Glutamatergic neuron (in vitro differentiated cells): ENCODE measurements around the gene FAM53B. TPM values are rescaled to one million over a fixed set of nuclear protein-coding genes. Genes with fewer than 3 reads are reported as not detected.

Experiments
- DNase-seq: peaks from one replicate; pipeline ENCODE4 v3.0.0; 2022
- H3K27ac Mint-ChIP-seq: one replicate; pipeline ENCODE4 v1.8.0; 2020; ENCODE audit warnings: mild to moderate bottlenecking, mixed read lengths, inconsistent platforms; ENCODE audit not compliant: unreplicated experiment
- H3K27me3 Mint-ChIP-seq: one replicate; pipeline ENCODE4 v1.8.0; 2020; ENCODE audit warnings: mild to moderate bottlenecking, moderate library complexity, mixed read lengths, inconsistent platforms; ENCODE audit not compliant: unreplicated experiment
- H3K36me3 Mint-ChIP-seq: one replicate; pipeline ENCODE4 v1.8.0; 2020; ENCODE audit warnings: mild to moderate bottlenecking, mixed read lengths, inconsistent platforms; ENCODE audit not compliant: unreplicated experiment
- H3K4me1 Mint-ChIP-seq: one replicate; pipeline ENCODE4 v1.8.0; 2020; ENCODE audit warnings: mild to moderate bottlenecking, low read depth, mixed read lengths, inconsistent platforms; ENCODE audit not compliant: unreplicated experiment
- H3K4me3 Mint-ChIP-seq: one replicate; pipeline ENCODE4 v1.8.0; 2020; ENCODE audit warnings: mild to moderate bottlenecking, mixed read lengths, inconsistent platforms; ENCODE audit not compliant: unreplicated experiment
- H3K9me3 Mint-ChIP-seq: one replicate; pipeline ENCODE4 v1.8.0; 2020; ENCODE audit warnings: mild to moderate bottlenecking, moderate library complexity, mixed read lengths, inconsistent platforms; ENCODE audit not compliant: unreplicated experiment
- total RNA-seq: library from RNA; stranded (reverse); fragmentation: NEBNext Ultra II Directional; extraction: Animal tissue kit (Norgen Biotek cat#: 25700); gene quantifications from one replicate; pipeline ENCODE4 v1.2.1, GENCODE V29; 2021; ENCODE audit not compliant: unreplicated experiment
- TF ChIP-seq, protein P1 (sequence below): fragments of 200-600 bp; sonication (generic); IDR thresholded peaks from one replicate; pipeline ENCODE4 v1.5.0; 2021; ENCODE audit not compliant: partially characterized antibody, unreplicated experiment

The FAM53B gene
- total RNA-seq, 1 donor from 2014 or later, result 30.5 TPM

DNA sequence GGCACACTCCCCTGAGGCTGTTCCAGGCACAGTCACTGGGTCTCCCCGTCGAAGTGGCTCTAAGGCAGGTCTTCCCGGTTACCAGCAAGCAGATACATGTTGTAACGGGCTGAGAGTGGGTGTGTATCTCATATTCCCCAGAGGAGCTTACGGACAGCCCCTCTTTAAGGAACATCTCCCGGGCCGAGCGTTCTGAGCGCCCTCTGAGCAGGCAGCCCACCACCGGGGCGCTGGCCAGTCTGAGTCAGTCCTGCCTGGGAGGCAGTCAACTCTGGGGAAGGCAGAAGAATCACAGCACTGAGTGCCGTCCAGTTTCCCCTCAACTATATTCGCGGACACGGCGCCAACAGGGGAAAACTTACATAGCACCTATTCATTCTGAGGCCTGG, 165.2 kb downstream of the FAM53B start:
- Mint-ChIP-seq H3K4me1 (peaks cover 2% of the 10 kb centered on the region), H3K9me3 (peaks cover 6% of the 10 kb centered on the region), H3K27ac (peak overlapping the region; percentile 8), H3K36me3 (no peaks in the 10 kb centered on the region), H3K4me3 (no peak overlapping the region), H3K27me3 (peaks cover 4% of the 10 kb centered on the region)
- peak; percentile 12 for DNase-seq
- TF ChIP-seq, protein P1, sequence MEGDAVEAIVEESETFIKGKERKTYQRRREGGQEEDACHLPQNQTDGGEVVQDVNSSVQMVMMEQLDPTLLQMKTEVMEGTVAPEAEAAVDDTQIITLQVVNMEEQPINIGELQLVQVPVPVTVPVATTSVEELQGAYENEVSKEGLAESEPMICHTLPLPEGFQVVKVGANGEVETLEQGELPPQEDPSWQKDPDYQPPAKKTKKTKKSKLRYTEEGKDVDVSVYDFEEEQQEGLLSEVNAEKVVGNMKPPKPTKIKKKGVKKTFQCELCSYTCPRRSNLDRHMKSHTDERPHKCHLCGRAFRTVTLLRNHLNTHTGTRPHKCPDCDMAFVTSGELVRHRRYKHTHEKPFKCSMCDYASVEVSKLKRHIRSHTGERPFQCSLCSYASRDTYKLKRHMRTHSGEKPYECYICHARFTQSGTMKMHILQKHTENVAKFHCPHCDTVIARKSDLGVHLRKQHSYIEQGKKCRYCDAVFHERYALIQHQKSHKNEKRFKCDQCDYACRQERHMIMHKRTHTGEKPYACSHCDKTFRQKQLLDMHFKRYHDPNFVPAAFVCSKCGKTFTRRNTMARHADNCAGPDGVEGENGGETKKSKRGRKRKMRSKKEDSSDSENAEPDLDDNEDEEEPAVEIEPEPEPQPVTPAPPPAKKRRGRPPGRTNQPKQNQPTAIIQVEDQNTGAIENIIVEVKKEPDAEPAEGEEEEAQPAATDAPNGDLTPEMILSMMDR, result no peak

DNA sequence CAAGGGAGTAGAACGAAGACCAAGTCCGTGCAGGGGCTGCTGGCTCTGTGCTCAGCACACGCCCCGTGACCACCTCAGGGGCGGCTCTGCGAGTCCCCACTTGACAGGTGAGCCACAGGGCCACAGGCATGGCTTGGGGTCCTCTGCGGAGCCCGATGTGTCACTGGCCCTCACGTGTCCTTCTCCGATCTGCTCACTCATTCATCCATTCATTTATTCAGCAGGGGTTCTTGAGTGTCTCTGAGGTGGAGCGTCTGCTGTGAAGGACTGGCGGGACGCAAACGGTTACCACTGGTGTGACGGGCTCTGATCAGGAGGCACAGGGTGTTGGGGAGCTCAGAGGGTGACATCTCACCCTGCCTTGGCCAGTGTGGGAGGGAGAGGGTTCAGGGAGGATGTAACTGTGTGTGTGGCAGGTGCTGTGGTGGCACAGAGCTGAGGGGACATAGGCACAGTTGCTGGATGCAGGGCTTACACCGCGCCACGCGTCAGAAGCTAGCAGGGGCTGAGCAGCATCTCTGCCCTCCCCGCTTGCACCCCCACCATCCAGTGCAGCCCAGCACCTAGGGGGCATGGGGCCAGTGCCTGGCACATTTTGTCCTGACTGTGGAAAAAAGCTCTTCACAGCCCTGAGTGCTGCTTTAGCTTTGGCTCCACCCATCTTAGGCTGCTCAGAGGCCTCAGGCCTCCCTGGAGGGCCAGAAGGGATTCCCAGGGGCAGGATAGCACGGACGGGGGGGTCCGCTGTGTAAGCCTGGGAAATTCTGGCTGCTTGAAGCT, 165.8 kb downstream of the FAM53B start:
- no peak overlapping the region for H3K4me3 Mint-ChIP-seq
- H3K9me3 Mint-ChIP-seq, result peaks cover 6% of the 10 kb centered on the region
- TF ChIP-seq, protein P1, result no peak
- no peak overlapping the region for H3K27ac Mint-ChIP-seq
- no peaks in the 10 kb centered on the region for H3K36me3 Mint-ChIP-seq
- peaks cover 4% of the 10 kb centered on the region for H3K27me3 Mint-ChIP-seq
- peaks cover 2% of the 10 kb centered on the region for H3K4me1 Mint-ChIP-seq
- DNase-seq, result peak; percentile 11

DNA sequence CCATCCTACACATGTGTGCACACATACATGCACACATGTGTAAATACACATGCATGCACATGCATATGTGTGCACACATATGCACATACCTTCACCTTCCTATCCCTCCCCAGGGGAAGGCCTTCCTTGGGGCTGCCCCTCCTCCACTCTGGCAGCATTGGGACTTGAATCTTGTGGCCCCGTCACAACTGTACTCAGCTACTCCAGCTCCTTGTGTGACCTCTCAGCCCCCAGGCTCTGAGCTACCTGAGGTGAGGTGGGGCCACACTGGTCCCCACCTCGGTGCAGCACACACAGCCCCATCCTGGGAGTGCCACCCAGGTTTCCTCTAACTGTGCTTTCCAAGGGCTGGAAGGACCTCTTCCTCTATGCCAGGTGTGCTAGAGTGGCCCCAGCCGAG, 166.5 kb downstream of the FAM53B start:
- peaks cover 4% of the 10 kb centered on the region for H3K27me3 Mint-ChIP-seq
- TF ChIP-seq, protein P1, result no peak
- H3K4me1 Mint-ChIP-seq, result peaks cover 2% of the 10 kb centered on the region
- H3K27ac Mint-ChIP-seq, result no peak overlapping the region
- H3K36me3 Mint-ChIP-seq, result no peaks in the 10 kb centered on the region
- peaks cover 6% of the 10 kb centered on the region for H3K9me3 Mint-ChIP-seq
- DNase-seq, result no peak
- no peak overlapping the region for H3K4me3 Mint-ChIP-seq

DNA sequence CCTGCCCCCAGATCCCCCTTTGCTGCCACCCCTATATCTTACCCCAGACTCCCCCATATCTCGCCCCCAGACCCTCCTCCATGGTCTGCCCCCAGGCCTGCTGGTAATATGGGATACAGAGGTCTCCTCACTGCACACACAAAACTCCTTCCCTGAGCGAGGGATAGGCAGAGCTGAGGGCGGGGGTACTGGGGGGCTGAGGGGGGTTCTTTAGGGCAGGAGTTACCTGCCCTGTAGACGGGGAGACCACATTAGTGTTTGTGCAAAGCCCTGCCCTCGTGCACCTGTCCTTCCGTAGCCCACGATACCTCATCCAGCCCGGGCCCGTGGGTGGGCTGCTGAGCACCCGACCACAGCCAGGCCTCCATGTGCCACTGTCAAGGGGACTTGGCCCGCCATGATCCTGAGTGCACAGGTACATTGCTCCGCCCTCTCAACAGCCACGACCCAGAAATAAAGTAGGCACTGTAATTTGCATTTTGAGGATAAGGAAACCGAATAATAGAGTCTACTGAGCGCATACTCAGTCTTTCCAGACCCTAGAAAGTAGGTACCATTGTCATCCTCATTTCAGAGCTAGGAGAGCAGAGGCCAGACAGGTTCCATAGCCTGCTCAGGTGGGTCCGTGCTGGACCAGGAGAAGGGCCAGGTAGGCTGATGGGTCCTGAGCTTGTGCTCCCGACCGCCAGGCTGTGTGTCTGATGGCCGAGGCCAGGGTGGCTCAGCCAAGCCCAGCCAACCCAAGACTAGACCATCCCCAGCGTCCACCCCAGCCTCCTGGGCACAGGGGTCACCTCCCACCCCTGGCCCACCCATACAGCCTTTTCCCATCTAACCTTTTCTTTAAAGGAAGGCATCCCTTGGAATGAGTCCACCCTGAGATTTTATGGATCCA, 167.4 kb downstream of the FAM53B start:
- peak; percentile 6 for DNase-seq
- H3K9me3 Mint-ChIP-seq, result peaks cover 6% of the 10 kb centered on the region
- peaks cover 2% of the 10 kb centered on the region for H3K4me1 Mint-ChIP-seq
- TF ChIP-seq, protein P1, result no peak
- peaks cover 4% of the 10 kb centered on the region for H3K27me3 Mint-ChIP-seq
- no peak overlapping the region for H3K4me3 Mint-ChIP-seq
- no peak overlapping the region for H3K27ac Mint-ChIP-seq
- peaks cover 1% of the 10 kb centered on the region for H3K36me3 Mint-ChIP-seq
